A549 treated with Mapracorat at 1 μM for 4 hours (cell line): ENCODE measurements around the gene MTCL1. TPM values are rescaled to one million over a fixed set of nuclear protein-coding genes. Genes with fewer than 3 reads are reported as not detected.

Experiments used
- total RNA-seq: library from RNA; stranded (reverse); fragments of 200-300 nt; extraction: Qiagen RNA extraction; gene quantifications from 5 replicates; pipeline ENCODE4 v1.2.3, GENCODE V29; 2022

Gene MTCL1
- total RNA-seq: 50.1 to 60.8 TPM (median 57.2 TPM) in 5 replicates

GRCh38 chr18:8705238-8705960, at the start of gene MTCL1:
Gene MTCL1 (plus strand): TSS chr18:8705556. CDS start chr18:8705661, 105 bp downstream.

Other genes starting within 250 kb of the MTCL1 start
- gene RAB12, start 96.1 kb upstream of the MTCL1 start, total RNA-seq: 22.2 to 30.6 TPM (median 25.1 TPM) in 5 replicates